Uterus (tissue), 2 donors: ENCODE measurements around the gene RAP1GAP.

ENCODE experiments used
- POLR2A ChIP-seq, 2 donors: fragments of 450-650 bp; IDR thresholded peaks; one replicate each; pipeline ENCODE4 v1.6.1; 2016; ENCODE audit warnings: antibody characterized with exemption in 2 of 2, mild to moderate bottlenecking in 1 of 2, moderate library complexity in 1 of 2
- TF ChIP-seq, protein P1 (sequence below), 4 experiments: fragments of 200-600 bp in 2 of 4; fragments of 450-650 bp in 2 of 4; sonication (generic) in 2 of 4; IDR thresholded peaks; one replicate each; pipeline ENCODE4 v1.5.1; 2016 to 2019; ENCODE audit warnings: antibody characterized with exemption in 4 of 4, mild to moderate bottlenecking in 2 of 4, moderate library complexity in 1 of 4

DNA sequence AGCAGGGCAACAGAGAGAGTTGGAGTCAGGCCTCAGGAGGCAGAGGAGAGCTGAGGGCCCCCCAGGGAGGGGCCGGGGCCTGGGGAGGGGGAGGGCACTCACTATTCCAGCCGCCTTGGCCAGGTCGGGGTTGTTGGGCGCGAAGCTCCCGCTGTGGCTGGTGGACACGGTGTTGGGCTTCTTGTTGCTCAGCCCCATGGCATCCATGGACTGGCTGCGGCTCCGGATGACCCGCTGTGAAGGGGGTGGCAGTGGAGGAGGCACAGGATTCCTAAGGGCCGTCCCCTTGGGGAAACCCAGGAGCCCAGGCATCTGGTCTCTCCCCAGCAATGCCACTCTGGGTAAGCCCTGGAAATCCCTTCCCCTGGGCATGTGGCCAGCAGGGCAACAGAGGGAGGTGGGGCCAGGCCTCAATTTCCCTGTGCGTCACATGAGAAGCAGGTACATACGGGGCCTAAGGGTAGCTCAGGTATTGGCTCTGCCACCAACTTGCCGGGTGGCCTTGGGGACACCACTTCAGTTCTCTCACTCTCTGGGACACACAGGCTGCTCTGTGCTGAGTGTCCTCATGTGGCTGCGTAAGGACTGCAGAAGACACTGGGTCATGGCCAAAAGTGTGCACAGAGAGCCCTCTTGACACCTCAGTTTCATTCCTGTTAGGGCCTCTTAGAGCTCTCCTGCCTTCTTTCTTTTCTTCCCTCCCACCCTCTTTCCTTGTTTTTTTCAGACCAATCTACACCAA lies 63.0 kb downstream of the RAP1GAP start:
- TF ChIP-seq, protein P1, sequence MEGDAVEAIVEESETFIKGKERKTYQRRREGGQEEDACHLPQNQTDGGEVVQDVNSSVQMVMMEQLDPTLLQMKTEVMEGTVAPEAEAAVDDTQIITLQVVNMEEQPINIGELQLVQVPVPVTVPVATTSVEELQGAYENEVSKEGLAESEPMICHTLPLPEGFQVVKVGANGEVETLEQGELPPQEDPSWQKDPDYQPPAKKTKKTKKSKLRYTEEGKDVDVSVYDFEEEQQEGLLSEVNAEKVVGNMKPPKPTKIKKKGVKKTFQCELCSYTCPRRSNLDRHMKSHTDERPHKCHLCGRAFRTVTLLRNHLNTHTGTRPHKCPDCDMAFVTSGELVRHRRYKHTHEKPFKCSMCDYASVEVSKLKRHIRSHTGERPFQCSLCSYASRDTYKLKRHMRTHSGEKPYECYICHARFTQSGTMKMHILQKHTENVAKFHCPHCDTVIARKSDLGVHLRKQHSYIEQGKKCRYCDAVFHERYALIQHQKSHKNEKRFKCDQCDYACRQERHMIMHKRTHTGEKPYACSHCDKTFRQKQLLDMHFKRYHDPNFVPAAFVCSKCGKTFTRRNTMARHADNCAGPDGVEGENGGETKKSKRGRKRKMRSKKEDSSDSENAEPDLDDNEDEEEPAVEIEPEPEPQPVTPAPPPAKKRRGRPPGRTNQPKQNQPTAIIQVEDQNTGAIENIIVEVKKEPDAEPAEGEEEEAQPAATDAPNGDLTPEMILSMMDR (IDR thresholded peaks at IDR 0.05), result no peak
- TF ChIP-seq POLR2A (IDR thresholded peaks at IDR 0.05), result no peak
